HG03457 (cell line): Measurements from ENCODE around the gene HORMAD2.

ENCODE experiments used
- ATAC-seq: cut with Tn5 transposase; IDR thresholded peaks from one replicate; pipeline ENCODE4 v1.9.1; 2021; ENCODE audit warnings: moderate number of reproducible peaks; ENCODE audit not compliant: unreplicated experiment

The HORMAD2 gene

DNA sequence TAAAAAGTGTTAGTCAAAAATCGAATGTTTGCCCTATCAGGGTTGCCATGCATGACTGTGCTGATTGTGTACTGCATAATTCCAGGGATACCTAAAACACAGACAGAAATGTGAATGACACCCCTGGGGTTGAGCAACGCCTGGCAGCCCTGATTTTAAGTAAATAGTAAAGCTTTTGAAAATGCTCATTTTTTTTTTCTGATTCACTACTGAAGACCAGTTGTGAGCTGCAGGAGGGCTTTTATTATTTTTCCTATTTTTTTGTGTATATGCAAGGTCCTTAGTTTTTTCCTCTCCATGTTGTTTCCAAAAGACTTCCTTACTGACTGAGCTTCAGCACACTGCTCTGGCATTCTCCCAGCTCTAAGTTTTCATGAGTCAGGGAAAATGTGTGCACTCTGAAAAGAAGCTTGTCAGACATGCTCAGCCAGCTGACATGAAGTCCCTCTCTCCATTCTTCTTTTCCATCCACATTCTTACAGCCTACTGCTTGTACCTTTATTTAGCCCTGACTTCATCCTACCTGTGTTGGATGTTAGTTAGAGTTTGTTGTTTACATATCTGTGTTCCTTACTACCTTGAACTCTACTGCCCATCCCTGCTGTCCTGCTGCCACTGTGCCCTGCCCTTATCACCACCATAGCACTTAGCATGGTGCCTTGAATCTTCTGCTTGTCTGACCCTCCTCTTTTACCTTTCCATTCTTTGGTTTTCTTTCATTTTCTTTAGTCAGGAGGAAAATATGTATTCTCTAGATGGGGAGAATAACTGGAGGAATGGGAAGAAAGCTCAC lies 79.5 kb downstream of the HORMAD2 start:
- no peak for ATAC-seq

DNA sequence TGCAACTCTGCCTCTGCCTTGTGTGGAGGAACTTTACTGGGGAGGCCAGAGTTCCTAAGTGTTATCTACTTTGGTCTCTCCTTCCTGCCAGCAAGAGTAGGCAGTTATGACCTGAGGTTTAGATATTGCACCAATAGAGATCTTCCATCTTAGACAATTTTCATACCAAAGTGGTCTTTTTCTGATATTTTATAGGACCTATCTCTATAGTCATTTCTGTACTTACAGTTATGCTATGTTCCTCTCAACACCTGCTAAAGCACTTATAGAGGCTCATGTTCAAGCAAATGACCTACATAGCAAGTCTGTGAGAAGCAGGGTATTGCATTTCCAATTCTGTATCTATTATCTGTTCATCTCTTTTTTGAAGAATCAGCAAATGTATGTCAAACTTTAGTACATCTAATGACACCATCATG lies 80.8 kb downstream of the HORMAD2 start:
- ATAC-seq = no peak

DNA sequence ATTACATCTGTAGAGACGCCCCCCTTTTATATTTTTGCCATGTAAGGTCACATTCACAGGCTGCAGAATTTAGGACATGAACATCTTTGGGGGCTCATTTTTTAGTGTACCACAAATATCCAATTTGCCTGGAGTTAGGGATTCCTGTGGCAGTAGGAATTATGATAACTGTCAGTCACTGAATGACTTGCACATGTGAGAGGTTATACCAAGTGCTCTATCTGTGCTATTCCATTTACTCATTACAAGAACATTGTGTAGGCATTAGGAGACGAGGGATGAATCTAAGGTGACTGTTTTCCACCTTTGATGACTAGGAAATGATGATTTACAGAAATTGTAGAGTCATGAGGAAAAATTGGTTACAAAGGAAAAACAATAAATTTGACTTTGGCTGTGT lies 87.0 kb downstream of the HORMAD2 start:
- ATAC-seq = no peak

DNA sequence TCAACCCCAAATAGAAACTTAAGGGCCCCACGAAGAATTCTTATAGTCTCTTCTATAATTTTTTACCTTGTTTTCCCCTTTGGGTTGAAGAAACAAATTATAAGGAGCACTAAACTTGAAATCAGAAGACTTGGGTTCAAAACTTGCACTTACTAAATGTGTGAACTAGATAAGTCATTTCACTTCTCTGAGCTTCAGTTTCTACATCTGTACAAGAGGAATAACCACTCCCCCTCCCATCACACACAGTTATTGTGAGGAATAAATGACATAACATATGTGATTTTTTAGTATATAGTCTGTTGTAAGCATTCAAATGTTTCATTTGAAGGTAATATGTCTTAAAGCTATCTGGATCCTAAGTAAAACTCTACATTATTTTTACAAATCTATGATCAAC lies 87.5 kb downstream of the HORMAD2 start:
- no peak for ATAC-seq

DNA sequence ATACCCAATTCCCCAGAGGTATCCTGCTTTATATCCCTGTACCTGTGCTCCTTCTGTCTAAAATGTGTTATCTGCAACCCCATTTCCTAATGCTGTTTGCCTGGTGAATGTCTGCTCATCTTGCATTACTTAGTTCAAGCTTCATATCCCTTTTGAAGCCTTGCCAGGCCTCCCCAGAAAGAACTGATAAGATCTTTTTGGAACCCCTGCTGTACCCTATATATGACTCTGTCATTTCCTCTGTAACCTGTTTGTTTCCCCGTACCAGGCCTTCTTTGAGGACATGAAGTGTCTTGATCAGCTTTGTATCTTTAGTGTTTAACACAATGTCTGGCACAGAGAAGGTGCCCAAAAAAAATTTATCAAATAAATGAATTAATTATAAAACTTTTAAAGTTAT lies 88.7 kb downstream of the HORMAD2 start:
- no peak for ATAC-seq

DNA sequence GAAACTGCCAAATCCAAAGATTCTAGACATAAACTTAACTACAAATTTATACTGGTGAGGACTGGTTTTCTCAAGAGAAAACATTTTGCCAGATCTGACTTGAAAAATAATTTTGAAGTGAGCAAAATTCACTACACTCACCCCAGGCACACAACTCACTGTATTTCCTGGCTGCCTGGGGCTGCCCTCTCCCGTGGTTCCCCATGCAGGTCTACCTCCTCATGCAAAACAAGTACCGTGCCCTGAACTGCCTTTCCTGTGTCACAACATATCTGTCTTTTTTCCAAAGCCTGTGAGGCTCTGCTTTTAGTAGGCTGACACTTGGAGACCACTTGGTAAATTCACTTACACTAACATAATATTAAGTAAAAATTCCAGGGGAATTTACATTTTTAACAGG lies 89.9 kb downstream of the HORMAD2 start:
- no peak for ATAC-seq

DNA sequence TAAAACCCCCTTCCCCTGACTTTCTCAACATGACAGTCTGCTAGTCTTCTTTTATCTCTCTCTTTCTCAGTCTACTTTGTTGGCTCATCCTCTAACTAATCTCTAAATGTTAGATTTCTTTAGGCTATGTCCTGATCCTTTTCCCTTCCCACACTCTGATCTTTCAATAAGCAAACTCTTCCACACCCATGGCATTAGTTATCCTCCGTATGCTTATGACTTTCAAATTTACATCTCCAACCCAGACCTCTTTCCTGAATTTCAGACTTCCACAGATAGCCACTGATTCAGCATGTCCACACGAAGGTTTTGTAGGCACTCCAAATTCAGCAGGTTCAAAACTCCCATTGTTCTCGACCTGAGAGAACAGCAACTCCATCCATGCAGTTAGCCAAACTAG lies 90.7 kb downstream of the HORMAD2 start:
- no peak for ATAC-seq

DNA sequence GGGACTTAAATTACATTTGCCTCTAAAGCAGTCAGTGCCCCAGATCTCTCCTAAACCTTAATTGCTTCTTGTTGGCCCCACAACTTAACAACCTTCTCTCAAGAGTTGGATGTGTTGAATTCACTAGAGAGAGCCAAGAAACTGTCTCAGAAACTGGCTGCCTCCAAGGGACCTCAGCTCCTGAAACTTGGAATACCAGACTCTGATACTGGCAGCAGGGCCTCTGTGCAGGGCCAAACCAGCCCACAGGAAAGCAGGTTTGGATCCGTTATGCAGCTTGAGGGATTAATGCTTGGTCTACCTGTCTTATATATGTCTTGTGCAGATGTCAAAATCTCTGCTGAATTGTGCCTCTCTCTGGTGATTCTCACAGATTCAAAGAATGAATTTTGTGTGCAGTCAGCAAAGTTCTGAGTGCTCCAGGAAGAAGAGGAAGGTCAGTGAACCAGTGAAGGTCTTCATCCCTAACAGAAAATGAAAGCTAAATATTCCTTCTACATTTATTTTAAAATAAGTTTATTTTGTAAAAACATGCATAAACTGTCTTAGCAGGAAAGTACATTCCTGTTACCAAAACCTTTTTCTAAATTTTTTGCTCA lies 95.5 kb downstream of the HORMAD2 start:
- ATAC-seq = no peak

DNA sequence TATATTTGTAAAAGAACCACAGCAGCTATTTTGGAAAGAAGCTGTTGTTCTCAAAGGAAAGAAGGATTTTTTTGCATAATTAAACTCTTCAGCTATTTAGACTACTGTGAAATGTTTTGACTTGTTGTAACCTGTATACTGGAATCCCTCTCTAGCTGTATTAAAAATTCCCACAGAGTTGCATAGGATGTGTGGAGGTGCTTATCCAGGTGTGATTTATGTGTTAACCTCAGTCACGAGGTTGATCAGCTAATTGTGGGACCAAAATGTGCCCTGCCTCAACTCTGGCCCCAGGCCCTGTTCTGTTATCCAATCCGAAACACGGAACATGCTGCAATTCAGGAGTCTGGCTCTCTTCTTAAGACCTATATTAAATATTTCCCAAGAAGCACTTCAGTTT lies 96.2 kb downstream of the HORMAD2 start:
- no peak for ATAC-seq

DNA sequence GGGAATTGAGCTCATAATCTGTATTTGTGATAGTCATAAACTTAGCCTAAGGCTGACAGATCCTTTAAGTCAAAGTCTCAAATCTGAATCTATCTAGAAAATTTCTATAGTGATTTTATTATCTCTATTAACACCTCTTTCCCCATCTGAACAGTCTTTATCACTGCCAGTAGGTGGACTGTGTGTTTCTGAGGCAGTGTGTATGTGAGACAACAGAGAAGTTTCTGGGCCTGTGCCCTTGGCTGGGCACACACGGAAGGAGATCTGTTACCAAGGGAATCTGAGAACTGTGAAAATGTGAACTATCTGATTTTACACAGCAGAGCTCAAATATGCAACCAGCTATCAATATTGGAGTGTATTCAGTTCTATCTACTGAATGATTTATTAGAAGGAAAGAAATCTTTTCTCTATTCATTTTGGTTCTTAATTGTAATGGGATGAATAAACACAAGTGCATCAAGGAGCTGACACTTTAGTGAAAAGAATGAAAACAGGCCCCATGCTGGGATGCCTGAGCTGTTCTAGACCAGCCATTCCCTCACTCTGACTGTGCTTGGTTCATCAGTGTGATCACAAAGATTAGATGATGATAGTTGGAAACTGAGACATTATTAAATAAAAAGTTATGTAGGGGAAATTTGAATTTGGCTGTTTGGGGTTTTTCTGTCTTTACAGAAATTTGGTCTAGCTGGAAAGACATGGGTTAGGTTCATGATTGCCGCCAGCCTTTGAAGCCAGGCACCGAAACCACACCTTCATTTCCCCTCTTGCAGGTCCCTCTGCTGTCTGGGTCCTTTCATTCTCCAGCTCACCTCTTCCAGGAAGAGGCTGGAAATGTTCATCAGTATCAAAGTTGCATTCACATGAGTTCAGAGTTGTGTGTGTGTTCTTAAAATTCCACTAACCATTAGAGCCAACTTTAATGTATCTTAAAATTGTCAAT lies 98.2 kb downstream of the HORMAD2 start:
- no peak for ATAC-seq

DNA sequence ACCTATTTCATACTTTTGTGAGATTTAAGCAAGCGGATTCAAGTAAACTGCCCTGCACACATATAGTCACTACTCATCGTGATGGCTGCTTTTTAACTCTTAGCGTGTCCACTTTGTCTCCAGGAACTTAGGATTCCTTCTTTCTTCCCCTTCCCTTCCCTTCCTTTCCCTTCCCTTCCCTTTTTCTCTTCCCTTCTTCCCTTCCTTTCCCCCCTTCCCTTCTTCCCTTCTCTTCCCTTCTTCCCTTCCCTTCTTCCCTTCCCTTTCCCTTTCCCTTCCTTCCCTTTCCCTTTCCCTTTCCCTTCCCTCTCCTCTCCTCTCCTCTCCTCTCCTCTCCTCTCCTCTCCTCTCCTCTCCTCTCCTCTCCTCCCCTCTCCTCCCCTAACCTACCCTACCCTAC lies 100.4 kb downstream of the HORMAD2 start:
- ATAC-seq = no peak

DNA sequence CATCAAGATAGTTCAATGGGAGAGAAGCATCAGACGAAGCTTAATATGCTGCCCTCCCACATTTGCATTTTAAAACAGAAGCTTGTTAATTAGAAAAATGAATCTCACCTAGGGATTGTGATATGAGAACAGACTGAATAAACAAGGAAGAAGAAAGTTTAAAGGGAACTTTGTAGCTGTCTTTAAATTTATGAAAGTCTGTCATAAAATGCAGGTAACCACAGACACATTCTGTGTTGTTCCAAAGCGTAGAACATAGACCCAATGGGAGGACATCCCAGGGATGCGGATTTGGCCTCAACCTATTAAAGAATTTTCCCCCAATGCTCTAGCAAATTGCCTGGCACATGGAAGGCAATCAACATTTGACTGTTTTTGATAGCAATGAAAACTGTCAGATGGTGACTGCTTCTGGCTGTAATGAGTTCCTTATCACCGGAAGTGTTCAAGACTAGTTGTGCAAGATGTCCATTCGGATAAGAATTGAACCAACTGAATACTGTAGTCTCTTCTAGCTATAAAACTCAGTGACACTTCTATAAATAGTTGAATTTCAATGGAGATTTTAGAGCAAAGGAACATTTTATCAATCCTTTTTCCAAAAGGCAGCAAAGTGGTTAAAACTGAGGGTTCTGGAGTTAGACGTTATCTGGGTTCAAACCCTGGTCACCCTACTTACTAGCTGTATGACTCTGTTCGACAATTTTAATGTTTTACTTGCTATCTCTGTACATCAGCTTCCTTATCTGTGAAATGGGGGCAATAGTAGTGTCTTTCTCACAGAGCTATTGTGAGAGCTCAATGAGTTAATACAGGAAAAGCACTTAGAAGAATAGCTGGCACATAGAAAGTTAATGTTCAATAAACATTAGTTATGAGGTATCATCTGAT lies 101.4 kb downstream of the HORMAD2 start:
- ATAC-seq = no peak

DNA sequence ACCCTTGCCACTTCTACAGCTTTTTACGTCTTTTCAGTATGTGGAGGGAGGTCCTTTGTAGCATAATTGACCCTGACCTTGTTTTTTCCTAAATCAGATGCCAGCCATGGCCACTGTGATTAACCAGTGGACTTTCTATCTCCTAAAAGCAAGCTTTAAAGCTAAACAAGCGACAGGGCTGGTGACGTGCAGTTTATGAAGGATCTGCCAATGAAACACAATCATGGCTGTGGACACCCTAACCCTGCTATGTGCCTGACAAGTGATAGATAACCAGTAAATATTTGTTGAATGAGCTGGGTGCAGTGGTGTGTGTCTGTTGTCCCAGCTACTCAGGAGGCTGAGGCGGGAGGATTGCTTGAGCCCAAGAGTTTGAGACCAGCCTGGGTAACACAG lies 102.1 kb downstream of the HORMAD2 start:
- no peak for ATAC-seq

DNA sequence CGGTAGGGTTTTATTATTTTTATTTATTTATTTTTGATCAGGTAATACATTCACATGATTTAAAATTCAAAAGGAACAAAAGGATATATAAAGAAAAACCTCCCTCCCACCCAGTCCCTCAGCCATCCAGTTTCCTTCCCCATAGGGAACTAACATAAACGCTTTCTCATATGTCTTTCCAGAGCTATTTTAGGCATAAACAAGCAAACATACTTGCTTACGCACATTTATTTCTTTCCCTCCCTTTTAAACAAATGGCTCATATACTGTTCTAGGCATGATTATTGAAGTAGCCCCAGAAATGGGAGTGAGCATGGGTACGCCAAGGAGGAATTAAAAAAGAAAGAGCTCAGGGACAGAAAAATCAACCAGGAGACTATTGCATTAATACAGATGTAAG lies 102.6 kb downstream of the HORMAD2 start:
- no peak for ATAC-seq

DNA sequence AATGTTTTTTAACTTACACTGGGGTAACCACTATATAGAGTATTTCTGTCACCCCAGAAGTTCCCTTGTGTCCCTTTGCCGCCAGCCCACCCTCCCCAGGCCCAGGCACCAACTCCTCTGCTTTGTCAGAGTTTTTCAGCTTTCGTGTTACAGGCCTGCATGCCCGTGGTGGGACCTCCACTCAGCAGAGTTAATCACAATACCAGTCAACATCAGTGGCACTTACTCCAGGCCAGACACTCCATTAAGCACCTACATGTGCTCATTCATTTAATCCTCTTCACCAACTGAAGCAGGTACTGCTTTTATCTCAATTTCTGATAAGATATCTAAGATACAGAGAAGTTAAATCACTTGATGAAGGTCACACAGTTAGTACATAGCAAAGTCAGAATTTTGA lies 103.0 kb downstream of the HORMAD2 start:
- no peak for ATAC-seq

DNA sequence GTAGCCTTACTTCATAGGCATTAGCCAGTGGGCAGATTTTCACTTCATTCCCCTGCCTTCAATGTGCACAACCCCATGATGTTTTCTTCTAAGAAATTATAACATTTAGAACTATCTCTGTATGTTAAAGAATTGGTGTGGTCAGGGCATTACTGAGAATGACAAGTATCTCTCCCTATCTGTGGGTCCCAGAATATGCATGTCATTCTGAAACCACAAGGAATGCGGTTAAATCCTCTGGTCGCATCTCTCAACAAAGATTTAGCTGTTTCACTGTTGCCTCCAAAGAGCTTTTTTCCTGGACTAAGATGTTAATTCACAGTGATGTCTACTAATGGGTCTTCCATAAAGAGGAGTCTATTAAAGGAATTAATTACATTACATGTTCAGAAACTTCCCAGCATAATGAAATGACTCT lies 103.6 kb downstream of the HORMAD2 start:
- ATAC-seq = no peak

DNA sequence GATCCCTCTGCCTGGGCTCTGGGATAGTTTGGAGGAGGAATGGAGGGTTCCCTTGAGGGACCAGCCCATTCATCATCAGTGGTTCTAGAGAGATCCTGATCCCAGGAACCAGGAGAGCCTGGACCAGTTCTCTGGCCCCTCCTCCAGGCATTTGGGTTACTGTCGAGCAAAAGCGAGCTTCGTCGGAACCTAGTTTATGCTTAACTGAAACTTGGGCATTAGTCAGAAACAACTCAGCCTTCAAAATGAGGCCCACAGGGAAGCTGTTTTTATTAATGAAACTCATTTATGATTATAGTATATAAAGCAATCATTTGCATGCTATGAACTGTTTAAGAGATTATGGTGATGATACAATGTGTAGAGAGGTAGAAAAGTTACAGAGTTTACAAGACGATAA lies 104.9 kb downstream of the HORMAD2 start:
- ATAC-seq = no peak

DNA sequence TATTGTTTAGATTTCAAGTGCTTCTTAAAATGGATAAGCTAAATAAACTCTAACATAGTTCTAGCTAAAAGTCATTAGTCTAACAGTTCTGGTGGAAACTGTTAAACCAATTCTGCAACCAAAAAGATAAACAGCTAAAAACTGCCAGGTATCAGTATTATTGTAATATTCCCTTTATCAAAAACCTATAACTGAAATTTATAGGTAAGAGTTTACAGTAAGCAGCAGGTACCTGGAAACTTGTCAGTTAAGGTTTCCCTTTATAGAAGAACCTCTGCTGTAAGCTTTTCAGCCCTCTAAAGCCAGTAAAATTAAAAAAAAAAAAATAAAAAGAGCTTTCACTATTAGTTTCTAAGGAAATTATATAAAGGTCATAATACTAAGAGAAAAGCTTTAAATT lies 105.3 kb downstream of the HORMAD2 start:
- ATAC-seq = no peak

DNA sequence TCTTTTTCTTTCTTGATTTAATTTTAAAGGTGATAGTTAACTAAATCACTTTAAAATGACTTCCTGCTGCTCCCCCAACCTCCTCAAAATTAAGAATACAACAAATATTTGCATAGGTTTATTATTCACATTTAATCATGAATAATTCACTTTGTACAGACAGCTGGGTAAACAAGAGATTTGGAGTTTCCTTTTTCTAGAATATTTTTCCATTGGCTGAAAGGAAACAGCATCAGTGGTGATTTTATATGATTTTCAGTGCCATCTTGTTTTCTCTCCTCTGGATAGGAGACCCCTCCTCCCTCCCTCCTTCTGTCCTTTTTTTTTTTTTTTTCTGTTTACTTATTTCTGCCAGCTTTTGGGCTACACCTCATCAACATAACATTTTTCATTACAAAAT lies 105.8 kb downstream of the HORMAD2 start:
- ATAC-seq = no peak

DNA sequence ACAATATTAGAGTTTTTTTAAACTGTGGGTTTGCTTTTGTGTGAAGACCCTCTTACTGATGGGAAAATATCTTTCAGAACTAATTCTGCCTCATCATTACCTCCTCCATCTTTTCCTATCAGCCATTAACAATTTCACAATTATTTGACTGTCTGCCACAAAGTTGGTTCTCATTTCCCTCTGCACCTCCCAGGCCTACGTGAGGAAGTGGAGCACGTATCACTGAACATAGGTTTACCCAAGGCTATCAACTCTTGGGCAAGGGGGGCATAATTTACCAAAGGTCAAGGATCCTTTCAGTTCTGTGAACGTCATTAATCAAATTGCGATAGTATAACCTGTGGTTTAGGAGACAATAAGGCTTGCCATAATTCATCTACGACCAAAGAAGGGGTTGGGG lies 106.2 kb downstream of the HORMAD2 start:
- no peak for ATAC-seq

DNA sequence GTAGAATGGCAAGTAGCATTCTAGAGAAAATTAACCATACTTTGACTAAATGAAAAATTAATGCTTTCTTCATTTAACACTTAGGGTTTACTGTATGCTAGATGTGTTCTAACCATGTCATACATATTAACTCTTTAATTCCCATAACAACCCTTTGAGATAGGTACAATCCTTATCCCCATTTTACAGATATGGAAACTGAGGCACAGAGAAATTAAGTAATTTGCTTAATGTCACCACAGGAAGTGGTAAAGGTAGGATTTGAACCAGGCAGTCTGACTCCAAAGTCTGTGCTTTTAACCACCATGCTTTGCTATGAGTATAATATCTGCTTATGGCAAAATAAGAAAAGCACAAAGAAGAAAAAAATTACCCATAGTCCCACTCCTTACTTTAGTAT lies 106.8 kb downstream of the HORMAD2 start:
- ATAC-seq = no peak
